Mesothelial cell of epicardium (in vitro differentiated cells): ENCODE results near the gene EGF. TPM values are rescaled to one million over a fixed set of nuclear protein-coding genes. Genes with fewer than 3 reads are reported as not detected.

ENCODE experiments used
- DNase-seq, 2 experiments: peaks; one replicate each; pipeline ENCODE4 v3.0.0; 2021; ENCODE audit warnings: low spot score in 2 of 2; ENCODE audit not compliant: unreplicated experiment in 2 of 2
- H3K27ac Mint-ChIP-seq: 2 replicates; pipeline ENCODE4 v1.8.0; 2021; ENCODE audit warnings: mixed read lengths
- H3K27me3 Mint-ChIP-seq: 2 replicates; pipeline ENCODE4 v1.8.0; 2021; ENCODE audit warnings: low read depth, mixed read lengths
- H3K36me3 Mint-ChIP-seq: 2 replicates; pipeline ENCODE4 v1.8.0; 2021; ENCODE audit warnings: mixed read lengths
- H3K4me1 Mint-ChIP-seq: 2 replicates; pipeline ENCODE4 v1.8.0; 2021; ENCODE audit warnings: mixed read lengths
- H3K4me3 Mint-ChIP-seq: 2 replicates; pipeline ENCODE4 v1.8.0; 2021; ENCODE audit warnings: mild to moderate bottlenecking, moderate library complexity, mixed read lengths
- H3K9me3 Mint-ChIP-seq: 2 replicates; pipeline ENCODE4 v1.8.0; 2021; ENCODE audit warnings: mixed read lengths
- CTCF ChIP-seq: fragments of 200-600 bp; sonication (generic); IDR thresholded peaks from one replicate; pipeline ENCODE4 v1.5.0; 2021; ENCODE audit warnings: antibody characterized with exemption; ENCODE audit not compliant: unreplicated experiment
- total RNA-seq: library from RNA; stranded (reverse); gene quantifications from 3 replicates; pipeline ENCODE4 v1.2.1, GENCODE V29; 2021

Gene EGF
- total RNA-seq, 1 donor from 2014 or later, result 1.3 TPM

GRCh38 chr4:109952612-109953011 is 39.9 kb downstream of the EGF start:
- no peak for DNase-seq
- H3K27me3 Mint-ChIP-seq, result no peaks in the 10 kb centered on the region
- peaks cover 17% of the 10 kb centered on the region for H3K4me1 Mint-ChIP-seq
- no peak overlapping the region for H3K4me3 Mint-ChIP-seq
- no peak for TF ChIP-seq CTCF
- H3K36me3 Mint-ChIP-seq, result no peaks in the 10 kb centered on the region
- no peak overlapping the region for H3K27ac Mint-ChIP-seq
- H3K9me3 Mint-ChIP-seq, result no peaks in the 10 kb centered on the region

- Mint-ChIP-seq H3K36me3 (no peaks in the 10 kb centered on the region), H3K27me3 (no peaks in the 10 kb centered on the region), H3K4me3 (no peak overlapping the region), H3K9me3 (no peaks in the 10 kb centered on the region), H3K27ac (no peak overlapping the region), H3K4me1 (peaks cover 17% of the 10 kb centered on the region)
- no peak for DNase-seq
- no peak for TF ChIP-seq CTCF
These were observed 40.9 kb downstream of the EGF start for GRCh38 chr4:109953556-109953955.

- H3K27ac Mint-ChIP-seq, result no peak overlapping the region
- H3K4me1 Mint-ChIP-seq, result peaks cover 17% of the 10 kb centered on the region
- DNase-seq, result no peak
- H3K27me3 Mint-ChIP-seq, result no peaks in the 10 kb centered on the region
- H3K36me3 Mint-ChIP-seq, result no peaks in the 10 kb centered on the region
- no peak overlapping the region for H3K4me3 Mint-ChIP-seq
- TF ChIP-seq CTCF, result no peak
- no peaks in the 10 kb centered on the region for H3K9me3 Mint-ChIP-seq
These were observed 42.5 kb downstream of the EGF start for GRCh38 chr4:109955146-109955545.

GRCh38 chr4:109957227-109957626 is 44.5 kb downstream of the EGF start:
- DNase-seq, result no peak
- H3K4me3 Mint-ChIP-seq, result no peak overlapping the region
- TF ChIP-seq CTCF, result no peak
- no peaks in the 10 kb centered on the region for H3K27me3 Mint-ChIP-seq
- H3K36me3 Mint-ChIP-seq, result no peaks in the 10 kb centered on the region
- no peak overlapping the region for H3K27ac Mint-ChIP-seq
- no peaks in the 10 kb centered on the region for H3K9me3 Mint-ChIP-seq
- H3K4me1 Mint-ChIP-seq, result peaks cover 9% of the 10 kb centered on the region

- TF ChIP-seq CTCF, result no peak
- no peak overlapping the region for H3K4me3 Mint-ChIP-seq
These were observed 46.5 kb downstream of the EGF start for GRCh38 chr4:109959195-109959594.

GRCh38 chr4:109962401-109962800 is 49.7 kb downstream of the EGF start:
- Mint-ChIP-seq H3K4me3 (no peak overlapping the region), H3K27ac (no peak overlapping the region), H3K36me3 (no peaks in the 10 kb centered on the region), H3K4me1 (peaks cover 6% of the 10 kb centered on the region), H3K9me3 (no peaks in the 10 kb centered on the region), H3K27me3 (no peaks in the 10 kb centered on the region)
- TF ChIP-seq CTCF, result no peak
- DNase-seq, result no peak

More at GRCh38 chr4:109959195-109959594, 46.5 kb downstream of the EGF start:
- no peaks in the 10 kb centered on the region for H3K4me1 Mint-ChIP-seq
- H3K9me3 Mint-ChIP-seq, result no peaks in the 10 kb centered on the region
- DNase-seq, result no peak
- no peak overlapping the region for H3K27ac Mint-ChIP-seq
- no peaks in the 10 kb centered on the region for H3K36me3 Mint-ChIP-seq
- no peaks in the 10 kb centered on the region for H3K27me3 Mint-ChIP-seq
